ENCODE data around the gene KCNG2.

DNA sequence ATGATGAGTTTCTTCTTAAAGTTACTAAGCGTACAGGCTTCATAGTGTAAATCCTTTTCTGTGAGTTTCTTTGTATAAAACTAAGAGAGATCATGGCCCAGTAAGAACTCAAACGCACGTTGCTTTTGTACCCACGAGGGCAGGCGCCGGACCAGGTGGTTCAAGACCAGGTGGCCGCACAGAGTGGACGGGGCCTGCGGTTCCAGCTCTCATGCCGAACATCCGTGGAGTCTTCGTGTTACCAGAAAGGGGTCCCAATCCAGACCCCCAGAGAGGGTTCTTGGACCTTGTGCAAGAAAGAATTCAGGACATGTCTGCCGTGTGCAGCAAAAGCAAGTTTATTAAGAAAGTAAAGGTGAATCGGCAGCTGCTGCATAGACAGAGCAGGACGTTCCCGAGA is 53.0 kb downstream of the KCNG2 start:
- TF ChIP-seq, protein P1, sequence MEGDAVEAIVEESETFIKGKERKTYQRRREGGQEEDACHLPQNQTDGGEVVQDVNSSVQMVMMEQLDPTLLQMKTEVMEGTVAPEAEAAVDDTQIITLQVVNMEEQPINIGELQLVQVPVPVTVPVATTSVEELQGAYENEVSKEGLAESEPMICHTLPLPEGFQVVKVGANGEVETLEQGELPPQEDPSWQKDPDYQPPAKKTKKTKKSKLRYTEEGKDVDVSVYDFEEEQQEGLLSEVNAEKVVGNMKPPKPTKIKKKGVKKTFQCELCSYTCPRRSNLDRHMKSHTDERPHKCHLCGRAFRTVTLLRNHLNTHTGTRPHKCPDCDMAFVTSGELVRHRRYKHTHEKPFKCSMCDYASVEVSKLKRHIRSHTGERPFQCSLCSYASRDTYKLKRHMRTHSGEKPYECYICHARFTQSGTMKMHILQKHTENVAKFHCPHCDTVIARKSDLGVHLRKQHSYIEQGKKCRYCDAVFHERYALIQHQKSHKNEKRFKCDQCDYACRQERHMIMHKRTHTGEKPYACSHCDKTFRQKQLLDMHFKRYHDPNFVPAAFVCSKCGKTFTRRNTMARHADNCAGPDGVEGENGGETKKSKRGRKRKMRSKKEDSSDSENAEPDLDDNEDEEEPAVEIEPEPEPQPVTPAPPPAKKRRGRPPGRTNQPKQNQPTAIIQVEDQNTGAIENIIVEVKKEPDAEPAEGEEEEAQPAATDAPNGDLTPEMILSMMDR (conservative IDR thresholded peaks at IDR 0.05; ENCODE audit: low read depth in 2 of 2): no peak
- no peak for TF ChIP-seq EZH2 (IDR thresholded peaks at IDR 0.05; ENCODE audit: low read depth, unreplicated experiment)

Data from GM23338 (cell line).